ENCODE data around the gene PLA2G4B.
"Not testable (repeated sequence)": the region's sequence is repeated elsewhere in the genome, so short reads cannot be mapped to it uniquely, and the experiment has no call there.

Gene PLA2G4B

DNA sequence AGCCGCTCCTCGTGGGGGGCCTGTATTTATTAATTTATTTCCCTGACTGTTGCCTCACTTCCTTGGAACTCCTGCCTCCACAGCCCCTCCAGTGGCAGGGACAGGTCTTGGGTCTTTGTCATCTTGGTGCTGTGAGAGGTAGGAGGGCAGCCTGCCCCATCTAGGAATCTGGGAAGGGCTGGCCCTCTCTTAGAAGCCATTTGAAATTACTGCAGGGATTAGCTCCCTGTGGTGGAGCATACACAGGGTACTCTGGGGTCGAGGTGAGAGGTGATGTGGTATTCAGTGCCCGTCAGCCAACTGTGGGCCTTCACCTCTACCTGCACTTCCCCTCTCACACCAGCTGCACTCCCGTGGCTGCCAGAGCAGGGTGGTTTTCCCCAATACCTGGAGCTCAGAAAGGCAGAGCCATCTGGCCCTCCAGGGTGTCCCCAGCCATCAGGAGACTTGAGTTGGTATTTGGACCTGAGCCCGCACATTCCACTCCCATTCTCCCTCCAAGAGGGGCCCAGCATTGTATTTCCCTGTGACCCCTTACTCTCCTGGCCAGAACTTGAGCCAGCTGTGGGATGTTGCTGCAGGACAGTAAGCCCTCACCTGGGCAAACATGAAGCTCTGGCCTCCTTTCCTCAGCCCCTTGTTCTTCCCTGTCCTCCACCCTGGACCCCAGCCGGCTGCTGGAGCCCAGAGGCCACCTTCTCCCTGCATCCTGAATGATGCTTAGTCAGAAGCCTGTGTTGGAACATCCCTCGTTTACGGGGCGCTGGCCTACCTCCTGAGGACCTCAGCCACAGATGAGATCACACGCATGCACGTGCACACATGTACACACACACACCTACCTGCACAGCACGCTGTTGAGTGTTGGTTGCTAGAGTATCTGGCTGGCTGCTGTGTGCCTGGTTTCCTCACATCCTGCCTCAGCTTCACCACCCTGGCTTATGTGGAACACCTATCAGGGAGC lies 12.8 kb upstream of the PLA2G4B start:
- Mint-ChIP-seq H3K27me3 (peaks cover 10% of the 10 kb centered on the region), H3K36me3 (peaks cover 10% of the 10 kb centered on the region), H3K9me3 (no peaks in the 10 kb centered on the region), H3K4me3 (peak overlapping the region; percentile 54), H3K27ac (no peak overlapping the region), H3K4me1 (peaks cover 28% of the 10 kb centered on the region)
- CTCF ChIA-PET: no interaction called here
- DNase-seq: no peak

DNA sequence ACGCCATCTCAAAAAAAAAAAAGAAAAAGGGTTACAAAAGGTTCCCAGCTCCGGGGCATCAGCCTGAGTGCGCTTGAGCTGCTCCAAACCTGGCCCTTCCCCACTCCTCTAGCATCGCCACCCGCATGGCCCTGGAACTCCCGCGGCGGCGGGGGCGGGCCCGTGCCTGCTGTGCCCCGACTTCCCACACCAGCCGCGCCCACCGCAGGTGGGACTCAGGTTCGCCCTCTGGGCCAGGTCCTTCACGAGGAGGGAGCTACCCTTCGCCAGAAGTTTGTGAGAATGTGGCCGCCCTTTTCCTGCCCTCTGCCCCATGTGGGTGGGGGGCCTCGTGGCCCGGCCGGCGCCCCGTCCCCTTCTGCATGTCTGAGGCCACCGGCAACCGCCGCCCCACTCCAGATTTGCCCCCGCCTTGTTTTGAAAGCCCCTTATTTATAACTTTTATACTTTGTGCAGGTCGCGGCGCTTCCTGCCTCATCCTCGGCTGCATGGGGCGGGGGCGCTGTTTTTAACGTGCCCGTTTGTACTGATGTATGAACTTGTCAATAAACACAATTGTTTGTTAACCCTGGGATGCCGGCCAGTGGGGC lies 11.3 kb upstream of the PLA2G4B start:
- CTCF ChIA-PET: interaction anchor here (1.7 kb wide), 1 partner anchor 110 kb away, joined by 4 read pairs; no protein-coding TSS in a partner anchor
- Mint-ChIP-seq H3K4me1 (peaks cover 43% of the 10 kb centered on the region), H3K27me3 (peaks cover 10% of the 10 kb centered on the region), H3K27ac (peak overlapping the region; percentile 86), H3K4me3 (peak overlapping the region; percentile 93), H3K9me3 (no peaks in the 10 kb centered on the region), H3K36me3 (peaks cover 14% of the 10 kb centered on the region)
- DNase-seq: no peak

DNA sequence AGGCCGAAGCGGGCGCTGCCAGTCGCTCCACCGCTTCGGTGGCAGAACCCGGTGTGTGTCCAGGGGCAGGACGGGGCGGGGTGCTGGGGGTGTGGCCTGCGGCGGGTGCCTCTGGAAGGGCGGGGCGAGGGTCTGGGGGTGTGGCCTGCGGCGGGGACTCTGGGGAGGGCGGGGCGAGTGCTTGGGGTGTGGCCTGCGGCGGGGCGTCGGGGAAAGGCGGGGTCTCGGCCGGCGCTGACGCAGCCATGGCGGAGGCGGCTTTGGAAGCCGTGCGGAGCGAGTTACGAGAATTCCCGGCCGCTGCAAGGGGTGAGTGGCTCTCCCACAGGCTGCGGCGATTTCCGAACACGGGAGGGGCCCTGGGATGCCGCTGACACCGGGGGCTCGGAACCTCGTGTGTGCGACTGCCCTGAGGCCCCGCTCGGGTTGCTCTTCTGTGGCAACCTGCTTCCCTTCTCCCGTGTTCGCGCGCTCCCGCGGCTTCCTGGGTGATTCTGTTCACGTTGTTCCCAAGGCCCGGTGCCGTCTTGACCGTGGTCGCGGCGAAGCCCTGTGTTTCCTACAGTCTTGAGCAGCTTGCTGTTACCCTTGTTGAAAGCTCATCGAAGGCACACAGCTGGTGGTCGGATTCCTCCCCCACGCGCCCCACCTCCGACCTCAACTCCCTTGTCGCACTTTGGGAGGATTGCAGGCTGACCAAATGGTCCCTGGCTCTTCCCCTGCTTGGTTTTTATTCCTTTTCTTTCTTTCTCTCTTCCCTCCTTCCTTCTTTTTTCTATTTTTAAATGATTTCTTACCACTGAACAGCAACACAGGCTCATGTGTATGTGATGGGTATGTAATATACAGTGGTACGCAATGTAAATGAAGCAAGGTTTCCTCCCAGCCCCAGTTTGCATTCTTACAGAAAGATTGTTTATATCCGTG lies 10.5 kb upstream of the PLA2G4B start, which contains the start of gene JMJD7:
Gene JMJD7, plus strand, starts transcription at position 213 of the 927 bp plus-strand sequence. Its CDS starts 33 bp downstream, at position 246.
- Mint-ChIP-seq H3K9me3 (no peaks in the 10 kb centered on the region), H3K4me1 (peaks cover 51% of the 10 kb centered on the region), H3K27ac (peak within 1 kb of the TSS; percentile 86), H3K27me3 (peaks cover 10% of the 10 kb centered on the region), H3K4me3 (peak within 1 kb of the TSS; percentile 93), H3K36me3 (peaks cover 17% of the 10 kb centered on the region)
- CTCF ChIA-PET: interaction anchor here (0.8 to 1.7 kb wide), 2 partner anchors 77 to 109 kb away, joined by 3 to 4 read pairs; no protein-coding TSS in a partner anchor
- peak; percentile 96 for DNase-seq

DNA sequence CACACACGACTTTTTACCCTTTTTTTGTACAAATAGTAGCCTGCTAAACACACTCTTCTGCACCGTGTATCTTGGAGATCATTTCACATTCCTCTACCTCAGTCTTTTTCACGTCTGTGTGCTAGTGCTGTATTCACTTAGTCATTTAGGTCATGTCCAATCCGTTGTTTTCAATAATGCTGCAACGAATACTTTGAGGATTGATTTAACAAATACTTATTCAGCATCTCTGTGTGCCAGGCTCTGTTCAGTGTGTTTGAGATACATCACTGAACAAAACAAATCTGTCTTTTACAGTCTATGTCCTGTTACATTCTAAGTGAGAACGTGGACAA lies 9.9 kb upstream of the PLA2G4B start:
- peak overlapping the region; percentile 86 for H3K27ac Mint-ChIP-seq
- peaks cover 55% of the 10 kb centered on the region for H3K4me1 Mint-ChIP-seq
- H3K4me3 Mint-ChIP-seq: peak overlapping the region; percentile 93
- DNase-seq: no peak
- H3K36me3 Mint-ChIP-seq: peaks cover 18% of the 10 kb centered on the region
- H3K27me3 Mint-ChIP-seq: peaks cover 10% of the 10 kb centered on the region
- H3K9me3 Mint-ChIP-seq: no peaks in the 10 kb centered on the region
- CTCF ChIA-PET: no interaction called here

DNA sequence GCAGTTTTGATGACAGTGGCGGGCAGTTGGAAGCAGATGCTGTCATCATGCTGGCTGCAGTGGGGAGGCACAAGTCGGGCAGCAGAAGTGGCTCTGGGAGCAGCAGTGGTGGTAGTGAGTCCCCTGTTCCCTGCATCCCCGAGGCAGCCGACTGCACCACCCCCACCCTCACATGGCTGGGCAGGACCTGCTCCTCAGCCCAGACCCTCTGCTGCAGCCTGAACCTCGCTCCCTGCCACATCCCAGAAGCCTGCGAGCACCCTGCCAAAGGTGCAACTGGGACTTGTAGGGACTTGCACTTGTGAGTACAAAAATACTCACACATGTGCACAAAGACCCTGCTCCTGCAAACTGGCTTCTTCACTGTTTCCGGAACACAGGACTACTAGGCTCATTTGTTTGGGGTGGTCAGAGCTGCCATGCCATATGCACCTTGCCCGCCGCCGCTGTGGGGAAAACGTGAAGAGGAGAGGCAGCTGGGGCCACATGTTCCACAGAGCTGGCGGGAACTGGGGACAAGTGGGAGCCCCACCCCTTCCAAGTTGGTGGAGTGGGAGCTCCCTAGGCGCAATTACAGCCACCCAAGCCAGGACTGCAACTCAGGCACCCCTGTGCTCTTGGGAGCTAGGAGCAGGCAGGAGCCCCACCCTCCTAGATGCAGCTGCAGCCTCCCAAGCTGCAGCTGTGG lies 8.5 kb upstream of the PLA2G4B start:
- H3K9me3 Mint-ChIP-seq: no peaks in the 10 kb centered on the region
- peaks cover 16% of the 10 kb centered on the region for H3K36me3 Mint-ChIP-seq
- H3K27ac Mint-ChIP-seq: no peak overlapping the region
- H3K4me1 Mint-ChIP-seq: peaks cover 58% of the 10 kb centered on the region
- no peak for DNase-seq
- peaks cover 10% of the 10 kb centered on the region for H3K27me3 Mint-ChIP-seq
- CTCF ChIA-PET: interaction anchor here (2.5 kb wide), 1 partner anchor 56 kb away, joined by 16 read pairs; the partner anchor contains the start of gene MAPKBP1
- no peak overlapping the region for H3K4me3 Mint-ChIP-seq

DNA sequence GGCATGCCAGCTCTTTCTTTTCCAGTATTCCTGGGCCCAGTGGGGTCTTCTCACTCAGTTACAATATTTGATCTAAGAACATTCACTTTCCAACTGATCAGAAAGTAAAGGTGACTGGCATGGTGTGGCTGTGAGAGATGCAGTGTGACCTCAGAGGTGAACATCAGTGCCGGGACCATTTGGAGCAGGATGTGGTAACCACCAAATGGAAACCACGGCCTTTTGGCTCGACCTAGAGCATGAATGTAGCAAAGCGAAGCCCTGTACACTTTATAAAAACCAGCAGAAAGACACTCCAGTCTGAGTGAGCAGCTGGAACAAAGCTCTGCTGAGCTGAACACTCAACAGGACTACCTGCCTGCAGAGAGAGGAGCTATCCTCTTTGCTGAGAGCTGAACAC lies 7.4 kb upstream of the PLA2G4B start:
- Mint-ChIP-seq H3K4me1 (peaks cover 58% of the 10 kb centered on the region), H3K27ac (peak overlapping the region; percentile 76), H3K27me3 (peaks cover 10% of the 10 kb centered on the region), H3K36me3 (peaks cover 17% of the 10 kb centered on the region)
- not testable (repeated sequence) for H3K9me3 Mint-ChIP-seq, H3K4me3 Mint-ChIP-seq
- DNase-seq: peak; percentile 85
- CTCF ChIA-PET: interaction anchor here (1.0 to 2.5 kb wide), 11 partner anchors 16 to 273 kb away, joined by 3 to 16 read pairs (median 4); partner anchors contain the start of gene MAPKBP1

DNA sequence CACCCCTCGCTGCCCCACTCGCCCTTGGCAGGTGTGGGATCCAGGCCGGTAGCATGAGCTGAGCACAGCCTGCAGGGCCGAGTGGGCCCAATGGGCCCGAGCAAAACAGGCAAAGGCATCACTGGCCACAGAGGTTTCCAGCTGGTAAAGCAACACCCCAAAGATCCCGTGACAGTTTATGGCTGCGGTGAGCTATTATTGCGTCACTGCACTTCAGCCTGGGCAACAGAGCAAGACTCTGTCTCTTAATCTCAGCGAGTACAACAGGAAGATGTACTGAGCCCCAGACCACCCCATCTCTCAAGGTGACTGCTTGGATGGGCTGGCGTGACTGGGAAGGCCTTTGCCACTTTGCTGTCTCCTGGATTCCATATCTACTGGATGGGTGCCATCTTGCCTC lies 6.4 kb upstream of the PLA2G4B start:
- H3K27me3 Mint-ChIP-seq: peaks cover 6% of the 10 kb centered on the region
- no peak overlapping the region for H3K4me3 Mint-ChIP-seq
- no peak for DNase-seq
- H3K27ac Mint-ChIP-seq: no peak overlapping the region
- CTCF ChIA-PET: interaction anchor here (1.0 to 2.5 kb wide), 9 partner anchors 19 to 274 kb away, joined by 3 to 16 read pairs (median 4); partner anchors contain the start of gene MAPKBP1
- peaks cover 54% of the 10 kb centered on the region for H3K4me1 Mint-ChIP-seq
- no peaks in the 10 kb centered on the region for H3K9me3 Mint-ChIP-seq
- H3K36me3 Mint-ChIP-seq: peaks cover 20% of the 10 kb centered on the region

DNA sequence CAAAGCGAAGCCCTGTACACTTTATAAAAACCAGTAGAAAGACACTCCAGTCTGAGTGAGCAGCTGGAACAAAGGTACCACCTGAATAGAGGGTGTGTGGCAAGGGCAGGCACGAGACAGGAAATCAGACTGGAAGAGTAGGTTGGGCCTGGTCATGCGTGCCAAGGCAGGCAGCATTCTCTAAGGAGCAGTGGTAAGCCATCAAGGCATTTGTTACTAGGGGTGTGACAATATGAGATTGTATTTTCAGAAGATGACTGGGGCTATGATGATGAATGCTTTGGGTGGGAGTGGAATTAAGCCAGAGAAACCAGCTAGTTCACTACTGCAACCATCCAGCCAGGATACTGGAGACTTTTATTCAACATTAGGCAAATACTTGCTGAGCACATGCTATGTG lies 5.8 kb upstream of the PLA2G4B start:
- DNase-seq: no peak
- H3K4me1 Mint-ChIP-seq: peaks cover 50% of the 10 kb centered on the region
- peak overlapping the region; percentile 8 for H3K27ac Mint-ChIP-seq
- H3K4me3 Mint-ChIP-seq: no peak overlapping the region
- H3K36me3 Mint-ChIP-seq: peaks cover 22% of the 10 kb centered on the region
- H3K27me3 Mint-ChIP-seq: peaks cover 6% of the 10 kb centered on the region
- H3K9me3 Mint-ChIP-seq: no peaks in the 10 kb centered on the region
- CTCF ChIA-PET: interaction anchor here (2.2 kb wide), 1 partner anchor 71 kb away, joined by 16 read pairs; no protein-coding TSS in a partner anchor

DNA sequence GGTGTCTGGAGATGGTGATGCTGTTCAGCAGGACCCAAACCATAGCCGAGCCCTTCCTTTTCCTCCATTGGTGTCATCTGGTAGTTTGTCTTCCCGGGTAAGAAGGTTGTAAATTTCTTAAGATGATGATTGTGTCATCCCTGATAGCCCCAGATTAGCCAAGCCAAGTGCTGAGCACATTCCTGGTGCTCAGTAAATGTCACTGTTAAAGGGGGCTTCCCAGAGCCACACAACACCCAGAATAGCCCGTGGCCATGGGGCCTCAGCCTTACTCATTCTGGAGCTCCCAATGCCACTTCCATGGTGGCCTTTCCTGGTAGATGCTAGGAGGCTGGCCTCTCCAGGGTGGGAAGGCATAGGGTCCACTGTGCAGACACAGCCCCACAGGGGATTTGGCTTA lies 4.6 kb upstream of the PLA2G4B start:
- no peak for DNase-seq
- Mint-ChIP-seq H3K9me3 (no peaks in the 10 kb centered on the region), H3K36me3 (peaks cover 20% of the 10 kb centered on the region), H3K4me1 (peaks cover 42% of the 10 kb centered on the region), H3K27ac (no peak overlapping the region), H3K27me3 (peaks cover 6% of the 10 kb centered on the region), H3K4me3 (no peak overlapping the region)
- CTCF ChIA-PET: no interaction called here

DNA sequence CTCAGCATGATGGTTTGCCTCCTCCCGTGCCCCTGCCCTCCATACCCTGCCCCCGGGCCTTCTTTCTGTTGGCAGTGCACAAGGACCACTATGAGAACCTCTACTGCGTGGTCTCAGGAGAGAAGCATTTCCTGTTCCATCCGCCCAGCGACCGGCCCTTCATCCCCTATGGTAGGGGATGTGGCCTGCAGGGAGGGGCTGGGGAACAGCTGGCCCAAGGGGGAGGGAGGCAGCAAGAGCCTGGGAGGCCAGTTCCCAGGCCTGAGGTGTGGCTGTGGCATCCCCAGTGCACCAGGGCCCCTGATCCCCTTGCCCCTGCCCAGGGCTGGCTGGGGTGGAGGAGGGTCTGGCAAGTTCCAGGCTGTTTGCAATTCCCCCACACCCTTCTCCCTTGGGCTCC lies 2.6 kb upstream of the PLA2G4B start:
- no peak overlapping the region for H3K27ac Mint-ChIP-seq
- CTCF ChIA-PET: interaction anchor here (1.3 kb wide), 1 partner anchor 69 kb away, joined by 3 read pairs; no protein-coding TSS in a partner anchor
- H3K4me1 Mint-ChIP-seq: peaks cover 28% of the 10 kb centered on the region
- no peaks in the 10 kb centered on the region for H3K9me3 Mint-ChIP-seq
- H3K36me3 Mint-ChIP-seq: peaks cover 19% of the 10 kb centered on the region
- no peaks in the 10 kb centered on the region for H3K27me3 Mint-ChIP-seq
- no peak for DNase-seq
- H3K4me3 Mint-ChIP-seq: no peak overlapping the region

DNA sequence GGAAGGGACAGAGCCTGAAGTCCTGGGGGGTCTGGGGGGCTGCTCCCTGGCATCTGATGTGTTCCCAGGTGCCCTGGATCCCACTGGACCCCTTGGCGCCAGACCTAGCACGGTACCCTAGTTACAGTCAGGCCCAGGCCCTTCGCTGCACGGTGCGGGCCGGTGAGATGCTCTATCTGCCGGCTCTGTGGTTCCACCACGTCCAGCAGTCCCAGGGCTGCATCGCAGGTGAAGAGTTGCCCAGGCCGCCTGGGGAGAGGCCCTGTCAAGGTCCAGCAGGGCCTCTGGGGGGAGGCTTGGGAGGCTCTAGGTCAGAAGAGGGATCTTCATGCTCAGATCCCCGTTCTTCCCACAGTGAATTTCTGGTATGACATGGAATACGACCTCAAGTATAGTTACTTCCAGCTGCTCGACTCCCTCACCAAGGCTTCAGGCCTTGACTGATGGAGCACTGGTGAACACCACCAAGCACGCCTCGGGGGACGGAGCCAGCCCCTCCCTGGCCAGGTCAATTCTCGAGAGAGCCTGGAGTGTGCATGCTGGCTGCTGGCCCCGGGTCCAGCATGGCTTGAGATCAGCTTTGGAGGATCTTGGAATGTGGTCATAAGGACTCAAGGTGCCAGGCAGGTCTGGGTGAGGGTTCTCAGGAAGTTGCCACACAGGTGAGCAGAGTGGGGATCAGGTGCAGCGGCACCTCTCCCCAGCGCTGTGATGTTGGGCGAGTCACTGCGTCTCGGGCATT lies 1.8 kb upstream of the PLA2G4B start:
- no peak overlapping the region for H3K4me3 Mint-ChIP-seq
- peaks cover 14% of the 10 kb centered on the region for H3K36me3 Mint-ChIP-seq
- H3K27me3 Mint-ChIP-seq: no peaks in the 10 kb centered on the region
- DNase-seq: no peak
- no peaks in the 10 kb centered on the region for H3K9me3 Mint-ChIP-seq
- H3K27ac Mint-ChIP-seq: peak overlapping the region; percentile 14
- peaks cover 20% of the 10 kb centered on the region for H3K4me1 Mint-ChIP-seq
- CTCF ChIA-PET: interaction anchor here (1.5 kb wide), 1 partner anchor 68 kb away, joined by 5 read pairs; no protein-coding TSS in a partner anchor

DNA sequence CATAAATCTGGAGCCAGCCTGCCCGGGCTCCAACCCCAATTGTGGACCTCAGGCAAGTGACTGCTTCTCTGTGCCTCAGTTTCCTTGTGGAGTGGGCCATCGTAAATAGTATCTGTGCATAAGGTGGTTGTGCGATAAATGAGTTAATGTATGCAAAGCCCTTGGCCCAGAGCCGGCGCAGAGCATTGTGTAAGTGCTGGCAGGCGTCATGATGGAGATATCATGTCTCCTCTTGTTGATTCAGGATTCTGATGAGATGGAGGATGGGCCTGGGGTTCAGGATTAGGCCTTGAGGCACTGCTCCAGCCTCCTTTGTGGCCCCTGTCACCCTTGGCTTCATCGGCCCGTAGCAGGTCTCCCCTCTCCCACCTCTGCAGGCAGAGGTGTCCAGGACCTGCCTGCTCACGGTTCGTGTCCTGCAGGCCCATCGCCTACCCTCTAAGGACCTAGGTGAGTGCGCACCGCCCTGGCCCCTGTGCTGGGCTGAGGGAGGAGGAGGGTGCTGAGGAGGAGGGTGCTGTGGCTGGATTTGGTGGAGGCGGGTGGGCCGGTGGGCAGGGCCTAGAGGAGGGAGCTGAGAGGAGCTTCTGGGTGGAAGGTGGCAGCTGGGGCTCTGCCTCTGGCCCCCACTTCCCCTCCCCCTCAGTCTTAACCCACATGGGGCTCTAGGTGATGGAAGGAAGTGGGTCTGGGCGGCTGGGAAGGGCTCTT lies 1.3 kb downstream of the PLA2G4B start:
- CTCF ChIA-PET: no interaction called here
- no peaks in the 10 kb centered on the region for H3K27me3 Mint-ChIP-seq
- H3K36me3 Mint-ChIP-seq: peaks cover 6% of the 10 kb centered on the region
- H3K4me3 Mint-ChIP-seq: no peak overlapping the region
- no peak overlapping the region for H3K27ac Mint-ChIP-seq
- no peaks in the 10 kb centered on the region for H3K4me1 Mint-ChIP-seq
- no peak for DNase-seq
- no peaks in the 10 kb centered on the region for H3K9me3 Mint-ChIP-seq
